Fibroblast of lung (primary cell): ENCODE results near the gene SLC14A1. TPM values are rescaled to one million over a fixed set of nuclear protein-coding genes. Genes with fewer than 3 reads are reported as not detected.

Experiments
- DNase-seq, 2 donors: peaks; one replicate each; pipeline versions ENCODE4 v3.0.0 to v3.0.0-alpha.2; 2010; ENCODE audit warnings: low read depth in 2 of 2
- H2AFZ ChIP-seq: 2 replicates; pipeline ENCODE4 v1.5.1; 2012; ENCODE audit warnings: low read length, control low read depth, inconsistent platforms
- H3K27ac ChIP-seq: 2 replicates; pipeline ENCODE4 v1.5.1; 2011; ENCODE audit warnings: low read length, control low read depth; ENCODE audit not compliant: insufficient read depth
- H3K27me3 ChIP-seq: 2 replicates; pipeline ENCODE4 v1.5.1; 2011; ENCODE audit warnings: mild to moderate bottlenecking, low read length; ENCODE audit not compliant: control insufficient read depth, insufficient read depth
- H3K36me3 ChIP-seq: 2 replicates; pipeline ENCODE4 v1.5.1; 2011; ENCODE audit warnings: low read length; ENCODE audit not compliant: control insufficient read depth, insufficient read depth
- H3K4me1 ChIP-seq: 2 replicates; pipeline ENCODE4 v1.5.1; 2011; ENCODE audit warnings: low read length; ENCODE audit not compliant: control insufficient read depth, insufficient read depth; ENCODE audit errors: extremely low read depth
- H3K4me2 ChIP-seq: 2 replicates; pipeline ENCODE4 v1.5.1; 2011; ENCODE audit warnings: low read length, control low read depth; ENCODE audit not compliant: insufficient read depth; ENCODE audit errors: extremely low read depth
- H3K4me3 ChIP-seq, 4 experiments: fragments of 200-600 bp in 1 of 4; sonication (generic) in 1 of 4; replicated peaks in 1 of 4; 2 replicates each; pipeline ENCODE4 v1.5.1; 2011 to 2016; ENCODE audit warnings: low read length in 4 of 4, low read depth in 3 of 4, mild to moderate bottlenecking in 3 of 4, control low read depth in 2 of 4, inconsistent platforms in 1 of 4, mixed read lengths in 1 of 4; ENCODE audit not compliant: insufficient read depth in 1 of 4; ENCODE audit errors: control extremely low read depth in 1 of 4
- H3K79me2 ChIP-seq: 2 replicates; pipeline ENCODE4 v1.5.1; 2012; ENCODE audit warnings: mild to moderate bottlenecking, low read length, inconsistent platforms; ENCODE audit not compliant: control insufficient read depth, insufficient read depth
- H3K9ac ChIP-seq: 2 replicates; pipeline ENCODE4 v1.5.1; 2011; ENCODE audit warnings: mild to moderate bottlenecking, low read length, control low read depth; ENCODE audit not compliant: insufficient read depth
- H3K9me3 ChIP-seq: 2 replicates; pipeline ENCODE4 v1.5.1; 2012; ENCODE audit warnings: low read depth, low read length; ENCODE audit not compliant: control insufficient read depth, insufficient read depth
- H4K20me1 ChIP-seq: 2 replicates; pipeline ENCODE4 v1.5.1; 2011; ENCODE audit warnings: low read length; ENCODE audit not compliant: control insufficient read depth, insufficient read depth; ENCODE audit errors: extremely low read depth
- EZH2 ChIP-seq: IDR thresholded peaks from 2 replicates; pipeline ENCODE4 v1.5.1; 2012; ENCODE audit warnings: low read length, control low read depth, mild to moderate bottlenecking; ENCODE audit errors: missing control alignments
- polyA plus RNA-seq, 2 donors: library from polyadenylated mRNA; depleted of rRNA in 1 of 2; stranded (reverse) in 1 of 2; unstranded in 1 of 2; fragments of >200 nt; gene quantifications; 2 replicates each; pipeline ENCODE4 v1.2.1, GENCODE V29; 2011 to 2012; ENCODE audit warnings: missing spikeins in 1 of 2
- total RNA-seq: library from RNA; depleted of rRNA; stranded (reverse); fragments of >200 nt; gene quantifications from 2 replicates; pipeline ENCODE4 v1.2.1, GENCODE V29; 2014
- TF ChIP-seq, protein P1 (sequence below), 2 donors: IDR thresholded peaks in 1 of 2; conservative IDR thresholded peaks in 1 of 2; 1 replicate in 1 of 2; 2 replicates in 1 of 2; pipeline ENCODE4 v1.5.1; 2011 to 2012; ENCODE audit warnings: low read length in 2 of 2, control low read depth in 1 of 2, inconsistent platforms in 1 of 2, low read depth in 1 of 2, mild to moderate bottlenecking in 1 of 2

The SLC14A1 gene
- total and polyA plus RNA-seq, 2 donors (not counting 1 experiment from before 2014, with no cell fraction given) = 8.0 to 31.0 TPM

- peak; percentile 17 to 28 for DNase-seq
- Histone ChIP-seq H3K9me3 (no peaks in the 10 kb centered on the region), H3K9ac (no peak overlapping the region), H3K27ac (no peak overlapping the region), H4K20me1 (no peaks in the 10 kb centered on the region), H3K4me1 (peaks cover 10% of the 10 kb centered on the region), H3K79me2 (no peaks in the 10 kb centered on the region), H3K4me2 (no peak overlapping the region), H2AFZ (no peak overlapping the region), H3K4me3 (no peak overlapping the region), H3K27me3 (no peaks in the 10 kb centered on the region), H3K36me3 (no peaks in the 10 kb centered on the region)
- TF ChIP-seq, protein P1, sequence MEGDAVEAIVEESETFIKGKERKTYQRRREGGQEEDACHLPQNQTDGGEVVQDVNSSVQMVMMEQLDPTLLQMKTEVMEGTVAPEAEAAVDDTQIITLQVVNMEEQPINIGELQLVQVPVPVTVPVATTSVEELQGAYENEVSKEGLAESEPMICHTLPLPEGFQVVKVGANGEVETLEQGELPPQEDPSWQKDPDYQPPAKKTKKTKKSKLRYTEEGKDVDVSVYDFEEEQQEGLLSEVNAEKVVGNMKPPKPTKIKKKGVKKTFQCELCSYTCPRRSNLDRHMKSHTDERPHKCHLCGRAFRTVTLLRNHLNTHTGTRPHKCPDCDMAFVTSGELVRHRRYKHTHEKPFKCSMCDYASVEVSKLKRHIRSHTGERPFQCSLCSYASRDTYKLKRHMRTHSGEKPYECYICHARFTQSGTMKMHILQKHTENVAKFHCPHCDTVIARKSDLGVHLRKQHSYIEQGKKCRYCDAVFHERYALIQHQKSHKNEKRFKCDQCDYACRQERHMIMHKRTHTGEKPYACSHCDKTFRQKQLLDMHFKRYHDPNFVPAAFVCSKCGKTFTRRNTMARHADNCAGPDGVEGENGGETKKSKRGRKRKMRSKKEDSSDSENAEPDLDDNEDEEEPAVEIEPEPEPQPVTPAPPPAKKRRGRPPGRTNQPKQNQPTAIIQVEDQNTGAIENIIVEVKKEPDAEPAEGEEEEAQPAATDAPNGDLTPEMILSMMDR (conservative IDR thresholded peaks at IDR 0.05 in 1 of 2, IDR thresholded peaks at IDR 0.05 in 1 of 2; ENCODE audit: low read depth in 1 of 2, low read length in 2 of 2) = no peak
- TF ChIP-seq EZH2 = no peak
Observed at GRCh38 chr18:45684341-45685115, 39.5 kb upstream of the SLC14A1 start.

- H3K9ac ChIP-seq = no peak overlapping the region
- H3K9me3 ChIP-seq = no peaks in the 10 kb centered on the region
- H3K4me1 ChIP-seq = peaks cover 10% of the 10 kb centered on the region
- no peak for TF ChIP-seq EZH2
- TF ChIP-seq, protein P1 (conservative IDR thresholded peaks at IDR 0.05 in 1 of 2, IDR thresholded peaks at IDR 0.05 in 1 of 2; ENCODE audit: low read depth in 1 of 2, low read length in 2 of 2) = no peak
- no peak overlapping the region for H3K4me2 ChIP-seq
- no peak overlapping the region for H2AFZ ChIP-seq
- no peaks in the 10 kb centered on the region for H4K20me1 ChIP-seq
- no peak for DNase-seq
- no peaks in the 10 kb centered on the region for H3K27me3 ChIP-seq
- H3K79me2 ChIP-seq = no peaks in the 10 kb centered on the region
- H3K27ac ChIP-seq = no peak overlapping the region
- H3K36me3 ChIP-seq = no peaks in the 10 kb centered on the region
- no peak overlapping the region for H3K4me3 ChIP-seq
Observed at GRCh38 chr18:45686891-45687611, 36.9 kb upstream of the SLC14A1 start.

GRCh38 chr18:45687621-45688020 is 36.4 kb upstream of the SLC14A1 start:
- no peaks in the 10 kb centered on the region for H3K79me2 ChIP-seq
- no peaks in the 10 kb centered on the region for H4K20me1 ChIP-seq
- H3K4me1 ChIP-seq = peaks cover 10% of the 10 kb centered on the region
- no peaks in the 10 kb centered on the region for H3K27me3 ChIP-seq
- H3K9me3 ChIP-seq = no peaks in the 10 kb centered on the region
- H3K9ac ChIP-seq = no peak overlapping the region
- no peaks in the 10 kb centered on the region for H3K36me3 ChIP-seq
- no peak overlapping the region for H3K4me3 ChIP-seq
- H2AFZ ChIP-seq = no peak overlapping the region
- no peak overlapping the region for H3K4me2 ChIP-seq
- TF ChIP-seq, protein P1 (conservative IDR thresholded peaks at IDR 0.05 in 1 of 2, IDR thresholded peaks at IDR 0.05 in 1 of 2; ENCODE audit: low read depth in 1 of 2, low read length in 2 of 2) = no peak
- TF ChIP-seq EZH2 = no peak
- DNase-seq = no peak
- no peak overlapping the region for H3K27ac ChIP-seq
